CD4-positive, alpha-beta T cell treated with Interferon alpha-2 for 1 hour (primary cell): ENCODE data around the gene C1orf198.

Experiments used
- DNase-seq, 2 donors: peaks; one replicate each; pipeline ENCODE4 v3.0.0-alpha.2; 2020 to 2022

Gene C1orf198

GRCh38 chr1:230828421-230828820 is 39.9 kb downstream of the C1orf198 start:
- DNase-seq, result no peak

- DNase-seq, result no peak
These were observed 40.5 kb downstream of the C1orf198 start for GRCh38 chr1:230827801-230828200.

- DNase-seq, result no peak
These were observed 41.1 kb downstream of the C1orf198 start for GRCh38 chr1:230827081-230827681.

GRCh38 chr1:230826166-230826875 is 42.0 kb downstream of the C1orf198 start:
- DNase-seq, result no peak

- no peak for DNase-seq
These were observed 42.6 kb downstream of the C1orf198 start for GRCh38 chr1:230825761-230826160.

GRCh38 chr1:230824919-230825721 is 43.2 kb downstream of the C1orf198 start:
- no peak for DNase-seq

- DNase-seq, result no peak
These were observed 43.8 kb downstream of the C1orf198 start for GRCh38 chr1:230824551-230824918.

GRCh38 chr1:230823931-230824381 is 44.4 kb downstream of the C1orf198 start:
- DNase-seq, result no peak

GRCh38 chr1:230823426-230823825 is 44.9 kb downstream of the C1orf198 start:
- no peak for DNase-seq

- DNase-seq, result no peak
These were observed 46.2 kb downstream of the C1orf198 start for GRCh38 chr1:230822092-230822581.

GRCh38 chr1:230821346-230821745 is 47.0 kb downstream of the C1orf198 start:
- no peak for DNase-seq

GRCh38 chr1:230820568-230820967 is 47.8 kb downstream of the C1orf198 start:
- DNase-seq, result no peak

GRCh38 chr1:230819976-230820375 is 48.3 kb downstream of the C1orf198 start:
- no peak for DNase-seq

GRCh38 chr1:230818901-230819300 is 49.4 kb downstream of the C1orf198 start:
- no peak for DNase-seq

- no peak for DNase-seq
These were observed 50.0 kb downstream of the C1orf198 start for GRCh38 chr1:230818367-230818766.

- DNase-seq, result no peak
These were observed 52.3 kb downstream of the C1orf198 start for GRCh38 chr1:230816018-230816417.

- DNase-seq, result no peak
These were observed 53.2 kb downstream of the C1orf198 start for GRCh38 chr1:230814949-230815692.

GRCh38 chr1:230812568-230812967 is 55.8 kb downstream of the C1orf198 start:
- no peak for DNase-seq

GRCh38 chr1:230809256-230809990 is 58.9 kb downstream of the C1orf198 start:
- DNase-seq, result no peak

GRCh38 chr1:230808281-230808872 is 59.9 kb downstream of the C1orf198 start:
- no peak for DNase-seq

- DNase-seq, result no peak
These were observed 60.6 kb downstream of the C1orf198 start for GRCh38 chr1:230807561-230808280.
